ENCODE data around the gene SLC24A3. TPM values are rescaled to one million over a fixed set of nuclear protein-coding genes. Genes with fewer than 3 reads are reported as not detected.

SLC24A3 gene
- total and polyA plus RNA-seq, 2 experiments from 2014 or later: 0.81 to 2.5 TPM

DNA sequence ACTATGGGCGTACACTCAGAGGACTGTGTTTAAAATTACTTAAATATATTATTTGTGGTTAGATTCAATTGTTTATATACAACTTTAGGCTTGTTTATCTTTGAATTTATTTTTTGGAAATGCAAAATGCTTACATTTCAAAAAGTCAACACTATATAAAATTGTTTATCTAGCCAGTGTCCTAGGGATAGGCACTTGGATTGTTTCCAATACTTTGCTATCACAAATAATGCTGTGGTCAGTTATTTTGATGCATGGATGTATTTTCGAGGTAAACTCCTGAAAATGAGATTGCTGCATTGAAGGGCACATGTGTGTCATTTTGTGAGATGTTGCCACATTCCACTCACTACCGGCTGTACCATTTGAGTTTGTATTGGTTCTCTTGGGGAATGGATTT, 213.9 kb downstream of the SLC24A3 start:
- H3K4me1 Mint-ChIP-seq: peaks cover 49% of the 10 kb centered on the region
- no peak overlapping the region for H3K27ac ChIP-seq (ENCODE audit: low read depth)
- no peak overlapping the region for H3K4me3 Mint-ChIP-seq
- H3K9me2 ChIP-seq (ENCODE audit: insufficient read depth): no peaks in the 10 kb centered on the region
- H3K79me2 ChIP-seq (replicated peaks; ENCODE audit: insufficient read depth): no peaks in the 10 kb centered on the region
- DNase-seq (ENCODE audit: low spot score) (no peak), ATAC-seq (no peak)
- no peaks in the 10 kb centered on the region for H3K36me3 ChIP-seq (ENCODE audit: insufficient read depth)
- peaks cover 17% of the 10 kb centered on the region for H3K4me1 ChIP-seq (ENCODE audit: insufficient read depth)
- no peaks in the 10 kb centered on the region for H3F3A ChIP-seq (replicated peaks; ENCODE audit: low read depth)
- H3K27ac Mint-ChIP-seq: peak overlapping the region; percentile 40
- H3K36me3 Mint-ChIP-seq (ENCODE audit: low read depth): peaks cover under 1% of the 10 kb centered on the region; the same call in 1 of the 3 replicates
- no peaks in the 10 kb centered on the region for H4K20me1 ChIP-seq (replicated peaks; ENCODE audit: insufficient read depth)
- no peak overlapping the region for H3K4me3 ChIP-seq
- H3K9me3 Mint-ChIP-seq: 0 out of 3 replicates have a peak, but pooled peaks cover 4% of the 10 kb centered on the region
- no peaks in the 10 kb centered on the region for H3K27me3 ChIP-seq (ENCODE audit: insufficient read depth)
- TF ChIP-seq, protein P1, sequence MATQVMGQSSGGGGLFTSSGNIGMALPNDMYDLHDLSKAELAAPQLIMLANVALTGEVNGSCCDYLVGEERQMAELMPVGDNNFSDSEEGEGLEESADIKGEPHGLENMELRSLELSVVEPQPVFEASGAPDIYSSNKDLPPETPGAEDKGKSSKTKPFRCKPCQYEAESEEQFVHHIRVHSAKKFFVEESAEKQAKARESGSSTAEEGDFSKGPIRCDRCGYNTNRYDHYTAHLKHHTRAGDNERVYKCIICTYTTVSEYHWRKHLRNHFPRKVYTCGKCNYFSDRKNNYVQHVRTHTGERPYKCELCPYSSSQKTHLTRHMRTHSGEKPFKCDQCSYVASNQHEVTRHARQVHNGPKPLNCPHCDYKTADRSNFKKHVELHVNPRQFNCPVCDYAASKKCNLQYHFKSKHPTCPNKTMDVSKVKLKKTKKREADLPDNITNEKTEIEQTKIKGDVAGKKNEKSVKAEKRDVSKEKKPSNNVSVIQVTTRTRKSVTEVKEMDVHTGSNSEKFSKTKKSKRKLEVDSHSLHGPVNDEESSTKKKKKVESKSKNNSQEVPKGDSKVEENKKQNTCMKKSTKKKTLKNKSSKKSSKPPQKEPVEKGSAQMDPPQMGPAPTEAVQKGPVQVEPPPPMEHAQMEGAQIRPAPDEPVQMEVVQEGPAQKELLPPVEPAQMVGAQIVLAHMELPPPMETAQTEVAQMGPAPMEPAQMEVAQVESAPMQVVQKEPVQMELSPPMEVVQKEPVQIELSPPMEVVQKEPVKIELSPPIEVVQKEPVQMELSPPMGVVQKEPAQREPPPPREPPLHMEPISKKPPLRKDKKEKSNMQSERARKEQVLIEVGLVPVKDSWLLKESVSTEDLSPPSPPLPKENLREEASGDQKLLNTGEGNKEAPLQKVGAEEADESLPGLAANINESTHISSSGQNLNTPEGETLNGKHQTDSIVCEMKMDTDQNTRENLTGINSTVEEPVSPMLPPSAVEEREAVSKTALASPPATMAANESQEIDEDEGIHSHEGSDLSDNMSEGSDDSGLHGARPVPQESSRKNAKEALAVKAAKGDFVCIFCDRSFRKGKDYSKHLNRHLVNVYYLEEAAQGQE (IDR thresholded peaks at IDR 0.05; ENCODE audit: unreplicated experiment): no peak
- TF ChIP-seq CREB1 (CRISPR knock-in tag; IDR thresholded peaks at IDR 0.05; ENCODE audit: low read depth): no peak
- no peak for TF ChIP-seq ZNF114 (CRISPR knock-in tag; IDR thresholded peaks at IDR 0.05)
- no peak for TF ChIP-seq ZNF331 (CRISPR knock-in tag; IDR thresholded peaks at IDR 0.05; ENCODE audit: low read depth)
- TF ChIP-seq STAT1 (IDR thresholded peaks at IDR 0.05; ENCODE audit: unreplicated experiment): no peak
- TF ChIP-seq ETS1 (IDR thresholded peaks at IDR 0.05): no peak
- no peak for TF ChIP-seq JUNB (IDR thresholded peaks at IDR 0.05; ENCODE audit: unreplicated experiment)
- TF ChIP-seq CTCF (conservative IDR thresholded peaks at IDR 0.05; ENCODE audit: low read depth in 2 of 2): no peak
- TF ChIP-seq EZH2phosphoT487 (IDR thresholded peaks at IDR 0.05; ENCODE audit: unreplicated experiment): no peak
- TF ChIP-seq, protein P2, sequence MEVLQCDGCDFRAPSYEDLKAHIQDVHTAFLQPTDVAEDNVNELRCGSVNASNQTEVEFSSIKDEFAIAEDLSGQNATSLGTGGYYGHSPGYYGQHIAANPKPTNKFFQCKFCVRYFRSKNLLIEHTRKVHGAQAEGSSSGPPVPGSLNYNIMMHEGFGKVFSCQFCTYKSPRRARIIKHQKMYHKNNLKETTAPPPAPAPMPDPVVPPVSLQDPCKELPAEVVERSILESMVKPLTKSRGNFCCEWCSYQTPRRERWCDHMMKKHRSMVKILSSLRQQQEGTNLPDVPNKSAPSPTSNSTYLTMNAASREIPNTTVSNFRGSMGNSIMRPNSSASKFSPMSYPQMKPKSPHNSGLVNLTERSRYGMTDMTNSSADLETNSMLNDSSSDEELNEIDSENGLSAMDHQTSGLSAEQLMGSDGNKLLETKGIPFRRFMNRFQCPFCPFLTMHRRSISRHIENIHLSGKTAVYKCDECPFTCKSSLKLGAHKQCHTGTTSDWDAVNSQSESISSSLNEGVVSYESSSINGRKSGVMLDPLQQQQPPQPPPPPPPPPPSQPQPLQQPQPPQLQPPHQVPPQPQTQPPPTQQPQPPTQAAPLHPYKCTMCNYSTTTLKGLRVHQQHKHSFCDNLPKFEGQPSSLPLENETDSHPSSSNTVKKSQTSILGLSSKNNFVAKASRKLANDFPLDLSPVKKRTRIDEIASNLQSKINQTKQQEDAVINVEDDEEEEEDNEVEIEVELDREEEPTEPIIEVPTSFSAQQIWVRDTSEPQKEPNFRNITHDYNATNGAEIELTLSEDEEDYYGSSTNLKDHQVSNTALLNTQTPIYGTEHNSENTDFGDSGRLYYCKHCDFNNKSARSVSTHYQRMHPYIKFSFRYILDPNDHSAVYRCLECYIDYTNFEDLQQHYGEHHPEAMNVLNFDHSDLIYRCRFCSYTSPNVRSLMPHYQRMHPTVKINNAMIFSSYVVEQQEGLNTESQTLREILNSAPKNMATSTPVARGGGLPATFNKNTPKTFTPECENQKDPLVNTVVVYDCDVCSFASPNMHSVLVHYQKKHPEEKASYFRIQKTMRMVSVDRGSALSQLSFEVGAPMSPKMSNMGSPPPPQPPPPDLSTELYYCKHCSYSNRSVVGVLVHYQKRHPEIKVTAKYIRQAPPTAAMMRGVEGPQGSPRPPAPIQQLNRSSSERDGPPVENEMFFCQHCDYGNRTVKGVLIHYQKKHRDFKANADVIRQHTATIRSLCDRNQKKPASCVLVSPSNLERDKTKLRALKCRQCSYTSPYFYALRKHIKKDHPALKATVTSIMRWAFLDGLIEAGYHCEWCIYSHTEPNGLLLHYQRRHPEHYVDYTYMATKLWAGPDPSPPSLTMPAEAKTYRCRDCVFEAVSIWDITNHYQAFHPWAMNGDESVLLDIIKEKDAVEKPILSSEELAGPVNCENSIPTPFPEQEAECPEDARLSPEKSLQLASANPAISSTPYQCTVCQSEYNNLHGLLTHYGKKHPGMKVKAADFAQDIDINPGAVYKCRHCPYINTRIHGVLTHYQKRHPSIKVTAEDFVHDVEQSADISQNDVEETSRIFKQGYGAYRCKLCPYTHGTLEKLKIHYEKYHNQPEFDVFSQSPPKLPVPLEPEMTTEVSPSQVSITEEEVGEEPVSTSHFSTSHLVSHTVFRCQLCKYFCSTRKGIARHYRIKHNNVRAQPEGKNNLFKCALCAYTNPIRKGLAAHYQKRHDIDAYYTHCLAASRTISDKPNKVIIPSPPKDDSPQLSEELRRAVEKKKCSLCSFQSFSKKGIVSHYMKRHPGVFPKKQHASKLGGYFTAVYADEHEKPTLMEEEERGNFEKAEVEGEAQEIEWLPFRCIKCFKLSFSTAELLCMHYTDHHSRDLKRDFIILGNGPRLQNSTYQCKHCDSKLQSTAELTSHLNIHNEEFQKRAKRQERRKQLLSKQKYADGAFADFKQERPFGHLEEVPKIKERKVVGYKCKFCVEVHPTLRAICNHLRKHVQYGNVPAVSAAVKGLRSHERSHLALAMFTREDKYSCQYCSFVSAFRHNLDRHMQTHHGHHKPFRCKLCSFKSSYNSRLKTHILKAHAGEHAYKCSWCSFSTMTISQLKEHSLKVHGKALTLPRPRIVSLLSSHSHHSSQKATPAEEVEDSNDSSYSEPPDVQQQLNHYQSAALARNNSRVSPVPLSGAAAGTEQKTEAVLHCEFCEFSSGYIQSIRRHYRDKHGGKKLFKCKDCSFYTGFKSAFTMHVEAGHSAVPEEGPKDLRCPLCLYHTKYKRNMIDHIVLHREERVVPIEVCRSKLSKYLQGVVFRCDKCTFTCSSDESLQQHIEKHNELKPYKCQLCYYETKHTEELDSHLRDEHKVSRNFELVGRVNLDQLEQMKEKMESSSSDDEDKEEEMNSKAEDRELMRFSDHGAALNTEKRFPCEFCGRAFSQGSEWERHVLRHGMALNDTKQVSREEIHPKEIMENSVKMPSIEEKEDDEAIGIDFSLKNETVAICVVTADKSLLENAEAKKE (CRISPR knock-in tag; IDR thresholded peaks at IDR 0.05): no peak
- no peak for TF ChIP-seq EZH2 (IDR thresholded peaks at IDR 0.05; ENCODE audit: low read depth, unreplicated experiment)
- H2AFZ ChIP-seq: no peak overlapping the region
- no peak overlapping the region for H3K4me2 ChIP-seq
- H3K27me3 Mint-ChIP-seq (ENCODE audit: insufficient read depth, low read depth, poor library complexity): peaks cover 6% of the 10 kb centered on the region
